Raji (cell line): Measurements from ENCODE around the gene SPATA6L.

Source experiments
- POLR2A ChIP-seq: IDR thresholded peaks from 2 replicates; pipeline ENCODE4 v1.6.1; 2011; ENCODE audit warnings: low read depth, low read length, control low read depth; ENCODE audit not compliant: insufficient read depth

Gene SPATA6L, protein sequence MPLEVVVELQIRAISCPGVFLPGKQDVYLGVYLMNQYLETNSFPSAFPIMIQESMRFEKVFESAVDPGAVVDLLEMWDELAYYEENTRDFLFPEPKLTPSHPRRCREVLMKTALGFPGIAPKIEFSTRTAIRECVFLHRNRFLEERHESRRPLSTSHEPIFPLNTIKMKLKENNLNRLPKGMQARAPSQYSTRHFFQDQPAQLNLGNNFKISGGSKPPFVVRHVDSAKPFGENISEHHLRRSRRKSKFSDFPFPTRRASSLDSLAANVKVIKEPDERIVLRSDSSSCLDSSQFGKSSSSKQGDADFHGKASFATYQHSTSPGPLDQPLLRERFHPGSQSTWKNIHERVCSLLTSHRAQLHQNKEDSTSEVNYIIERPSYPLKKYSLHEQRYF

GRCh38 chr9:4666042-4666699 is at the start of gene SPATA6L:
SPATA6L (minus strand) TSS chr9:4666480; CDS start chr9:4666250, 230 bp downstream.
- no peak for TF ChIP-seq POLR2A

DNA sequence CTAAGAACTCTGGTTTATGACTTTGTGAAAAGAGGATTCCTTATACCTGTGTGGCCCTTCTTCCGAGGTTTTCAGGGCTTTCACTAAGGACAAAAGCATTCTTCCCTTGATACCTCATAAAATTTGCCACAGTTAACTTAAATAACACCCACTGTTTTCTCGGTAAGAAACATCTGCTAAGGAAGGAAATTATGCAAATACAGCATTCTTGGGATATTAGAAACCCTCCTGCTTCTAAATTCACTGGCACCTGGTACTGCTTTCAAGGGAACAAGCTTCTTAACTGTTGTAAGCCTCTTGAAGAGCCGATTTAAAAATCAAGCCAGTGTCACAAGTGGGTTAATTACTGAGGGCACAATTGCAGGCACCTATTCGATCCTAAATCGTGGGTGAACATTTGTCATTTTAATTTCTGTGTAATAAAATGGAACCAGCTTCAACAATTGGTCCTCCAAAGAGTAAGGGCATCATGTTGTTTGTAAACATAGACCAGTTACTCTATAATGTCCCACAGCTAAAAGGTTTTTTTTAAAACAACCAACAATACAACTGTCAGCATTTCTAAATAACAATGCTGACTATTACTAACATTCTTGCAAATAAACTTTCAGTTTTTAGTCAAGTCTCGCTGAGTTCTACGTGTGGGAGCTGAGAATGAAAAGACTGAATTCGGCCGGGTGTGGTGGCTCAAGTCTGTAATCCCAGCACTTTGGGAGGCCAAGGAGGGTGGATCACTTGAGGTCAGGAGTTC is 48.2 kb upstream of the SPATA6L start:
- TF ChIP-seq POLR2A = no peak

DNA sequence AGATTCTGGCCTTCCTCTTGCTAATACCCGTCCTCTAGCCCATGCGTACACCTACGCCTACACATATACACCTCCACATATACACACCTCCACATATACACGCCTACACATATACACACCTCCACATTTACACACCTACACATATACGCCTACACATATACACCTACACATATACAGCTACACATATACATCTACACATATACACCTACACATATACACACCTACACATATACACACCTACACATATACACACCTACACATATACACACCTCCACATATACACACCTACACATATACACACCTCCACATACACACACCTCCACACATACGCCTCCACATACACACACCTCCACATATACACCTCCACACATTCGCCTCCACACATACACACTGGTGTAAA is 47.6 kb upstream of the SPATA6L start:
- no peak for TF ChIP-seq POLR2A

DNA sequence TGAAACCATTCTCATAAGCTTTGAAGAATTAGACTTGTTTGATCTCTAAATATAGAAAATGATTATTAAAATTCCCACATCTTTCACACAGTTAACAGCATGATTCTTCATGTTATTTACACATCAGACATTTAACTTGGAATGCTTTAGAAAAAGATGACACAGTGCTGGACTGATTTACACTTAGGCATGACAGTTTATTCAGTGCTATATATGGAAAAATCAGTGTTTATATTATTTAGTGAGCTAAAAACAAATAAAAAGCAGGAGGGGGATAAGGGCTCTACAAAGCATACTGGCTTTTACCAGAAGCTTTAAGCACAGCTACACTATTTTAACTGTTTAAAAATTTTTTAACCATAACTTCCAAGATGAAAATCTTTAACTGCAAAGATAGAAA is 43.1 kb upstream of the SPATA6L start:
- TF ChIP-seq POLR2A = no peak

GRCh38 chr9:4706971-4707622 is 40.8 kb upstream of the SPATA6L start:
- TF ChIP-seq POLR2A = no peak

DNA sequence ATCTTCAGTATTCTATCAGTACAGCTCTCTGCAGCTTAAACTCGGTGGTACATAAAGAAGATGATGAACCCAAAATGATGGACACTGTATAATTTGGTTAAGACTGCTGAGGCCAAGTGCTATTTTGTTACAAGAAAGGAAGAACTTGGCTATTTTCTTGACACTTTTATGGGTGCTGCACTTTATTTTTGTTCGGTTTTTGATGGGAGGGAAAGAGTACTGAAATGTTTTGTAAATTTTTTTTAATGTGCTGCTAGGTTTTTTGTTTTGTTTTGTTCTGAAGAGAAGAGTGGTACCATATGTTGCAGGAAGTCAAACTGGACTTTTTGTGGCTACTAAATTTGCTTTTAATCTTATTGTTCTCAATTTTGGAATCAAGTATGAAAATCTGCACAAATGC is 39.7 kb upstream of the SPATA6L start:
- no peak for TF ChIP-seq POLR2A

DNA sequence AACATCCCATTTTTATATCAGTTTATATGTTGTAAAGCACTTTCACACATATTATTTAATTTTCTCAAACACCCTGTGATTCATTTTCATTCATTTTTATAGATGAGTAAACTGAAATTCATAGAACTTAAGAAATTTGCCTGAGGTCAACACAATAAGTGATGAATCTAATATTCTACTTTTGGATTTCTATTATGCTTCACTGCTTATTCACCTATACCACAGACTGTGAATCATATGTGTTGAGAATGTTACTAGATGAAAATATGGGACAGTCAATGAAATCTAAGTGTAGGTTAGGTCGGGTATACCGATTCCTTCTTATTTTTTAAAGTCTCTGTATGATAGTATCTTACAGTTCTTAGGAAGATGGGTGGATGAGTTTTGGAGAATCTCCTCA is 37.8 kb upstream of the SPATA6L start:
- no peak for TF ChIP-seq POLR2A

DNA sequence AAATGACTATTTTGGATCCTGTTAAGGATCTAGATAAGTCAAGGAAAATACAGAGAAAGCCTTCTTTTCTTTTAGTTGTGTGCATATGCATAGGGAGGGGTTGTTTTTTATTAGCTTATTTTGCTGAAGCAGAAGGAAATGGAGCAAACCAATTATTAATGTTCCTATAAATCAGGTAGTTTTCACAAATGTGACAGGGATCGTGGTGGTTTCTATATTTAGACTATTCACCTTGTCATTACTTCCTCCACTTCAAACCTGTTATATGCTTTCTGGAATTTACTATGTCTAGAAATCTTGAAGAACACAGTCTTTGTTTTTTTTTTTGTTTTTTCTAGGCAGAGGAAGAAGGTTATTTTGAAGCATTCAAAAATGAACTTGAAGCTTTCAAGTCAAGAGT is 35.2 kb upstream of the SPATA6L start:
- no peak for TF ChIP-seq POLR2A

DNA sequence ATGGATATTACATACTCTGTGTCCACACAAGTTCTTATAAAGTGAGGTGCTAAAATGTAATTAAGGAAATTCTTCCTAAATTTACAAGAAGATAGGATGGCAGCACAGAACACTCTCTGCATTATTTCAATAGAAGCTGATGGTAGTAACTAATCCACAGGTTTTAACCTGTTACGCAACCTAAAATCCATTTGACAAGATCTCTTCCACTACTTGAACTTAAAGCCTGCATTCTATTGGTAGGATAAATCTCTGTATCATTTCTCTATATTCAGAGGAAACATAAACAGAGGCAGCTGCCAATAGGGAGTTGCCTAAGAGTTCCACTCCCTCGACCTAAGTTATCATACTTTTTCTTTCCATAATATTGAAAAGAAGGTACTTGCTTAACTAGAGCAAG is 34.7 kb upstream of the SPATA6L start:
- TF ChIP-seq POLR2A = no peak

DNA sequence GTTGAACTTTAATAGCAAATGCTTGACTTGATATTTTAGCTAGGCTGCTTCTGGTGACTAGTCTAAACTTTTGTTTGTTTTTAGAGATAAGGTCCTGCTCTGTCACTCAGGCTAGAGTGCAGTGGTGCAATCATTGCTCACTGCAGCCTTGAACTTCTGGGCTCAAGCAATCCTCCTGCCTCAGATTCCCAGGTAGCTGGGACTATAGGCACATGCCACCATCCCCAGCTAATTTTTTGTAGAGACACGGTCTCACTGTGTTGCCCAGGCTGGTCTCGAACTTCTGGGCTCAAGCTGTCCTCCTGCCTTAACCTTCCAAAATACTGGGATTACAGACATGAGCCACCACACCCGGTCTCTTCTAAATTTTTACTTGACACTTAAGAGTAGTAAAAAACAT is 33.8 kb upstream of the SPATA6L start:
- no peak for TF ChIP-seq POLR2A

DNA sequence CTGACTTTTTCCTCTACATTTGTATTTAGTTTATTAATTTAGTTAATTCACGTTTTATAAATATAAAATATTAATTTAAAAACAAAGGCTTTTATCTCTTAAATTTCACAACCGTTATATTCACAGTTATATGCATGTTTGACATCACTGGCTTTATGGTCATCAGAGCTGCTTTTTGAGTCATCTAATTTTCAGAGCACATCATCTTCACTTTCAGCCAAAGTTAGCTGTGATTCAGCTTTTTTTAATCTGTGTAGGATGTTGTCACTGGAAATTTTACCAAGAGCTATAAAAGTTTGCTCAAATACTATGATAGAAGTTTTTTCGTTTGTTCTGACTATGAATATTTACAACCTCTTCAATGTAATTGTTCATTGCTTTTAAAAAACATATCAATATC is 25.5 kb upstream of the SPATA6L start:
- no peak for TF ChIP-seq POLR2A

DNA sequence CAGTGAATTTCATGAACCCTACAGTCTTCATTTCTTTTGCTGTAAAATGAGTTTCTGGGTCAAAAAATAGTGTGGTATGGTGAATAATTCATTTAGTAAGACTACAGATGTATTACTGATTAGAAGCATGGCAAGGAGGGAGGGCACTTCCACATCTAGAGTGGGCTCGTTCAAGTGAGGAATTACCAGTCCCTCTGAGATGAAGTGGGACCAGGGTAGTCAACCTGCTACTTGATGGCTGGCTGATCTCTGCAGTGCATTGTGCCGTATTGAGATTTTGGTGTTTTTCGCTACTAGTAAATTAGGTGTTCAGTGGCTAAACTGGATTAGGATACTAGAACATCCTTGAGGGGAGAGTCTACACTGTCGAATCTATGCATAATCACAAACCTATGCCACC is 23.9 kb upstream of the SPATA6L start:
- TF ChIP-seq POLR2A = no peak

- TF ChIP-seq POLR2A = no peak
Observed at GRCh38 chr9:4689687-4690104, 23.4 kb upstream of the SPATA6L start.

DNA sequence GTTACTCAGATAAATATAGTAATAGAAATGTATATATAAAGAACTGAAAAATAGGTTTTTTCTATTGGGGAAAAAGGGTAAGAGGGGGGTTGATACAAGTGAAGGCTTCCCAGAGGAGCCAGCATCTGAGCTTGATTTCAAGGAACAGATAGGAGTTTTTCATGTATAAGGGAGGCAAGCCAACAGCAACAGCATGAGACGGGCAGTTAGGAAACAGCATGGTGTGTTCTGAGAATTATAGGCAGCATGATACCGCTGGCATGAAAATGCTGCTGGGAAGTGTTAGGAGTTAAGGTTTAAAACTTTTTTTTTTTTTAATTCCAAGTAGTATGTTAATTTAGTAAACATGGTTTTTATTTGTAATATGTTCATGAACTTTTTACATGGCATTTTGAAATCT is 22.7 kb upstream of the SPATA6L start:
- no peak for TF ChIP-seq POLR2A

DNA sequence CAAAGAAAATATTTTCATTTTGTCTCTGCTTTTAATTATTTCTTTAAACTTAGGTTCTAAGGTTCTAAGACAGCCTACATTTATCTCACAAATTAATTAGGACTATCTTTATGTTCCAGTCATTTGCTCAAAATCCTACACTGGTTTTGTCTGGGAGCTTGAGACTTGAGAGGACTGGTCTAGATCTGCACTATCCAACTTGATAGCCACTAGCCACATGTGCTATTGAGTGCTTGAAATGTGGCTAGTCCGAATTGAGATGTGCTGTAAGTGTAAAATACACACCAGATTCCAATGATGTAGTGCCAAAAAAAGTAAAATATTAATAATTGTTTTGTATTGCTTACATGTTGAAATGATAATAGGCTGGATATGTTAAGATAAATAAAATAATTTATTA is 20.3 kb upstream of the SPATA6L start:
- TF ChIP-seq POLR2A = no peak
